MG63 (cell line): ENCODE measurements around the gene PTRH1. TPM values are rescaled to one million over a fixed set of nuclear protein-coding genes. Genes with fewer than 3 reads are reported as not detected.

Experiments
- DNase-seq: peaks from one replicate; pipeline ENCODE4 v3.0.0-alpha.2; 2020
- H3K27me3 ChIP-seq: fragments of 250-450 bp; sonication (Bioruptor Pico); 2 replicates; pipeline ENCODE4 v1.5.1; 2020; ENCODE audit warnings: mild to moderate bottlenecking, moderate library complexity
- H3K36me3 ChIP-seq: fragments of 250-450 bp; sonication (Bioruptor Pico); 2 replicates; pipeline ENCODE4 v1.5.1; 2020; ENCODE audit warnings: mild to moderate bottlenecking, moderate library complexity
- H3K4me3 ChIP-seq: fragments of 250-450 bp; sonication (Bioruptor Pico); 2 replicates; pipeline ENCODE4 v1.5.1; 2020; ENCODE audit warnings: mild to moderate bottlenecking, moderate library complexity
- H3K9me3 ChIP-seq: fragments of 250-450 bp; sonication (Bioruptor Pico); 2 replicates; pipeline ENCODE4 v1.5.1; 2020; ENCODE audit warnings: mild to moderate bottlenecking, moderate library complexity
- total RNA-seq: library from RNA; depleted of rRNA; stranded (reverse); fragments of >200 nt; shearing (Covaris generic); gene quantifications from 2 replicates; pipeline ENCODE4 v1.2.3, GENCODE V29; 2014; ENCODE audit warnings: low replicate concordance; rRNA removed

Gene PTRH1
- total RNA-seq, 1 experiment from 2014 or later: 26.7 TPM

DNA sequence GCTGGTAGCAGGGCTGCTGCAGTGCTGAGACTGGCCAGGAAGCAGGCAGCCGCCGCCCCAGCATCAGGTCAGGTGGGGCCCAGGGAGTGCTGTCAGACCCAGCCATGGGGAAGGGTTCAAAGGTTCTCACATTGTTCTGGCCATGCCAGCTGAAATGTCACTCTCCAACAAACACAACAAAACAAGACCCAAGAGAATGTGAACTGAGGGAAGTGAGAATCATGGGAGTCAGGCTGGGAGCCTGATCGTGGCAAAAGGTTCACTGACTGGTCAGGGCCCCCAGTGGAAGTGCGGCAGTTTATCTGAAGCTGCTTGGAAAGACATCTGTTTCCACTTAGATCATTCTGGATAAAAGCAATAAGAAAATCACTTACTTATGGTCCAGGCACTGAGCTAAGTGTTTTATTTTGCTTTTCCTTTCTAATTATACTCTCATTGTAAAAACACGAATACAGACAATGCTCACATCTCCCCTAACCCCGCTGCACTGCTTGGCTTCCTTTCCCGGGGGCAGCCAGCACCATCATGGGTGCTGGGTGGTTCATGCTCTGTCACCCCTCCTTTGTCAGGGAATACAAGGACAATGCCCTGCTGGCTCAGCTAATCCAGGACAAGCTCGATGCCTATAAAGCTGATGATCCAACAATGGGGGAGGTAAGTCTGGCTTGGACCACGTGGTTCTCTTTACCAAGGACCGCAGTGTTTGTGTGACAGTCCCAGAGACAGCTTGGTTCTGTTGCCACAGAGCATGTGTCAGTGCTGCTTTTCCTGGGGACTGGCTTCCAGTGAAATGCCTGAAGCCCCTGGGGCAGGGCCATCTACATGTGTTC lies 50.6 kb downstream of the PTRH1 start:
- no peak for DNase-seq
- H3K9me3 ChIP-seq: no peaks in the 10 kb centered on the region
- no peak overlapping the region for H3K4me3 ChIP-seq
- H3K27me3 ChIP-seq: no peaks in the 10 kb centered on the region
- no peaks in the 10 kb centered on the region for H3K36me3 ChIP-seq

DNA sequence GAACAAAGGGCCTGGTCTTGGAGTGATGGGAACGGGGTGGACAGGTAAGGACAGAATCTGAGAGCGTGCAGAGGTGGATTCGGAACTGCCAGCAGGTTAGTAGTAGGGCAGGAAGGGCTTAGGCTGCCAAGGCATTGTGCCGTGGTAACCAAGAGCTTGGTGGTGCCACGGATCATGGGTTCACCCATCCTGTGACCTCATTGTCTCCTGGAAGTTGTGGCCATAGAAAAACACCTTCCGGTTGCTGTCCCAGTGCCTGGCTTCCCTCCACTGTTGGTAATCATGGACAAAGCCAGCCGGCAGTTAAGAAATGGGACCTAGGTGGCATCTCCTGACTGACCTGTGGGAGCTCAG lies 51.2 kb downstream of the PTRH1 start:
- Histone ChIP-seq H3K4me3 (no peak overlapping the region), H3K36me3 (no peaks in the 10 kb centered on the region), H3K27me3 (no peaks in the 10 kb centered on the region), H3K9me3 (no peaks in the 10 kb centered on the region)
- DNase-seq: no peak

Other genes with a start within 250 kb of the PTRH1 start
- 0.36 and 87.7 TPM in 2 replicates for gene STXBP1, start 103.4 kb downstream of the PTRH1 start, total RNA-seq
- not detected in 2 replicates for gene CFAP157, start 8.7 kb downstream of the PTRH1 start, total RNA-seq
- not detected in 2 replicates for gene TTC16, start 416 bp upstream of the PTRH1 start, total RNA-seq
- gene TOR2A, start 19.6 kb upstream of the PTRH1 start, total RNA-seq: 5.8 and 18.7 TPM in 2 replicates
- gene SH2D3C, start 63.0 kb upstream of the PTRH1 start, total RNA-seq: not detected in 2 replicates
- 48.6 and 67.5 TPM in 2 replicates for gene CDK9, start 70.4 kb upstream of the PTRH1 start, total RNA-seq
- gene FPGS, start 87.2 kb upstream of the PTRH1 start, total RNA-seq: 100 and 115 TPM in 2 replicates
- gene ENG, start 139.0 kb upstream of the PTRH1 start, total RNA-seq: 12.9 and 14.0 TPM in 2 replicates
- gene AK1, start 162.0 kb upstream of the PTRH1 start, total RNA-seq: 36.6 and 69.0 TPM in 2 replicates
- 40.5 and 47.3 TPM in 2 replicates for gene ST6GALNAC6, start 183.9 kb upstream of the PTRH1 start, total RNA-seq
- gene ST6GALNAC4, start 201.4 kb upstream of the PTRH1 start, total RNA-seq: 4.7 and 26.9 TPM in 2 replicates
- gene PIP5KL1, start 215.1 kb upstream of the PTRH1 start, total RNA-seq: 0.13 TPM in 1 of 2 replicates, not detected in the other
- 23.3 and 38.9 TPM in 2 replicates for gene DPM2, start 222.2 kb upstream of the PTRH1 start, total RNA-seq